ENCODE results near the gene OIT3.

DNA sequence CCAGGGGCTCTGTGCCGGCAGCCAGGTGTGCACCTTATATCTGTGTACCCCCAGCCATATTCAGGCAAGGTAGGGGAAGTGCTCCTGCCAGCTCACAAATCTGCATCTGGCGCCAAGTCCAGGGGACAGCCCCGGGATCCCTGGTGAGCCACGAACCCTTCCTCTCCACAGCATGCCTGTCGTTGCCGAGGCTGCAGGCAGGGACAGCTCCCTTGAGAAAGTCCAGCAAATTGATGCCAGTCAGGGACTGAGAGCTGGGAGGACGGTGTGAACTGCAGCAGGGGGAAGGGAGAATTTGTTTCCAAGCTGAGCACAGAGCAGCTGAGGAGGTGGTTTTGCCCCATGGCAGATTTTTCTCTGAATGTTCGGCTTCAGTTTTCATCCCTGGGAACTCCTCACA lies 60.1 kb downstream of the OIT3 start:
- no peak for TF ChIP-seq POLR2AphosphoS5 (IDR thresholded peaks at IDR 0.05)
- TF ChIP-seq, protein P1, sequence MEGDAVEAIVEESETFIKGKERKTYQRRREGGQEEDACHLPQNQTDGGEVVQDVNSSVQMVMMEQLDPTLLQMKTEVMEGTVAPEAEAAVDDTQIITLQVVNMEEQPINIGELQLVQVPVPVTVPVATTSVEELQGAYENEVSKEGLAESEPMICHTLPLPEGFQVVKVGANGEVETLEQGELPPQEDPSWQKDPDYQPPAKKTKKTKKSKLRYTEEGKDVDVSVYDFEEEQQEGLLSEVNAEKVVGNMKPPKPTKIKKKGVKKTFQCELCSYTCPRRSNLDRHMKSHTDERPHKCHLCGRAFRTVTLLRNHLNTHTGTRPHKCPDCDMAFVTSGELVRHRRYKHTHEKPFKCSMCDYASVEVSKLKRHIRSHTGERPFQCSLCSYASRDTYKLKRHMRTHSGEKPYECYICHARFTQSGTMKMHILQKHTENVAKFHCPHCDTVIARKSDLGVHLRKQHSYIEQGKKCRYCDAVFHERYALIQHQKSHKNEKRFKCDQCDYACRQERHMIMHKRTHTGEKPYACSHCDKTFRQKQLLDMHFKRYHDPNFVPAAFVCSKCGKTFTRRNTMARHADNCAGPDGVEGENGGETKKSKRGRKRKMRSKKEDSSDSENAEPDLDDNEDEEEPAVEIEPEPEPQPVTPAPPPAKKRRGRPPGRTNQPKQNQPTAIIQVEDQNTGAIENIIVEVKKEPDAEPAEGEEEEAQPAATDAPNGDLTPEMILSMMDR (IDR thresholded peaks at IDR 0.05) = no peak
- TF ChIP-seq POLR2A (IDR thresholded peaks at IDR 0.05) = no peak
